GM19463 (cell line): ENCODE results near the gene CHMP1A.
"Not testable (repeated sequence)": the region's sequence is repeated elsewhere in the genome, so short reads cannot be mapped to it uniquely, and the experiment has no call there.

Experiments used
- ATAC-seq: cut with Tn5 transposase; IDR thresholded peaks from one replicate; pipeline ENCODE4 v1.9.1; 2021; ENCODE audit warnings: mild to moderate bottlenecking, moderate library complexity; ENCODE audit not compliant: unreplicated experiment

Gene CHMP1A

GRCh38 chr16:89661215-89661614 lies 3.7 kb upstream of the CHMP1A start:
- no peak for ATAC-seq

- ATAC-seq = no peak
These were observed 2.6 kb upstream of the CHMP1A start for GRCh38 chr16:89660146-89660545.

GRCh38 chr16:89658221-89658879 lies 842 bp upstream of the CHMP1A start:
- no peak for ATAC-seq

- no peak for ATAC-seq
These were observed 930 bp downstream of the CHMP1A start for GRCh38 chr16:89656435-89657121.

GRCh38 chr16:89655062-89655643 lies 2.4 kb downstream of the CHMP1A start:
- ATAC-seq = no peak

GRCh38 chr16:89653656-89654295 lies 3.7 kb downstream of the CHMP1A start:
- ATAC-seq = no peak

GRCh38 chr16:89651584-89651983 lies 5.9 kb downstream of the CHMP1A start:
- no peak for ATAC-seq

GRCh38 chr16:89646906-89647305 lies 10.6 kb downstream of the CHMP1A start:
- no peak for ATAC-seq

GRCh38 chr16:89646270-89646669 lies 11.2 kb downstream of the CHMP1A start:
- no peak for ATAC-seq

- ATAC-seq = no peak
These were observed 12.4 kb downstream of the CHMP1A start for GRCh38 chr16:89645122-89645521.

- ATAC-seq = no peak
These were observed 13.7 kb downstream of the CHMP1A start for GRCh38 chr16:89643769-89644300.

GRCh38 chr16:89642574-89642973 lies 14.9 kb downstream of the CHMP1A start:
- ATAC-seq = no peak

- ATAC-seq = no peak
These were observed 15.9 kb downstream of the CHMP1A start for GRCh38 chr16:89641458-89642119.

GRCh38 chr16:89639385-89639784 lies 18.1 kb downstream of the CHMP1A start:
- no peak for ATAC-seq

- no peak for ATAC-seq
These were observed 19.1 kb downstream of the CHMP1A start for GRCh38 chr16:89638455-89638854.

- ATAC-seq = no peak
These were observed 20.1 kb downstream of the CHMP1A start for GRCh38 chr16:89637379-89637778.

- ATAC-seq = no peak
These were observed 20.8 kb downstream of the CHMP1A start for GRCh38 chr16:89636663-89637062.

- ATAC-seq = not testable (repeated sequence)
These were observed 22.8 kb downstream of the CHMP1A start for GRCh38 chr16:89634463-89635385.

- ATAC-seq = no peak
These were observed 24.4 kb downstream of the CHMP1A start for GRCh38 chr16:89633064-89633631.
